GM23338 (cell line): Measurements from ENCODE around the gene PUS7. TPM values are rescaled to one million over a fixed set of nuclear protein-coding genes. Genes with fewer than 3 reads are reported as not detected.
"Not testable (repeated sequence)": the region's sequence is repeated elsewhere in the genome, so short reads cannot be mapped to it uniquely, and the experiment has no call there.

Experiments used
- ATAC-seq: fragments of 200-7000 bp; cut with Tn5 transposase; 3 replicates; pipeline ENCODE4 v1.9.1; 2020
- DNase-seq: peaks from one replicate; pipeline ENCODE4 v3.0.0-alpha.2; 2015; ENCODE audit warnings: low spot score
- H2AFZ ChIP-seq: fragments of 200-600 bp; sonication (generic); 2 replicates; pipeline ENCODE4 v1.8.0; 2016; ENCODE audit warnings: antibody characterized with exemption, mild to moderate bottlenecking, moderate library complexity
- H3F3A ChIP-seq: fragments of 200-600 bp; sonication (generic); replicated peaks from 2 replicates; pipeline ENCODE4 v1.8.0; 2017; ENCODE audit warnings: antibody characterized with exemption, mixed run types, low read depth
- H3K27ac ChIP-seq: fragments of 200-600 bp; sonication (generic); 2 replicates; pipeline ENCODE4 v1.6.1; 2016; ENCODE audit warnings: low read depth
- H3K27me3 ChIP-seq: fragments of 200-600 bp; sonication (generic); 2 replicates; pipeline ENCODE4 v1.8.0; 2016; ENCODE audit warnings: mild to moderate bottlenecking, mixed run types, moderate library complexity; ENCODE audit not compliant: insufficient read depth
- H3K36me3 ChIP-seq: fragments of 200-600 bp; sonication (generic); 2 replicates; pipeline ENCODE4 v1.8.0; 2016; ENCODE audit warnings: mild to moderate bottlenecking; ENCODE audit not compliant: insufficient read depth
- H3K4me1 ChIP-seq: fragments of 200-600 bp; sonication (generic); 2 replicates; pipeline ENCODE4 v1.8.0; 2016; ENCODE audit warnings: mild to moderate bottlenecking, moderate library complexity; ENCODE audit not compliant: insufficient read depth
- H3K4me2 ChIP-seq: fragments of 200-600 bp; sonication (generic); 2 replicates; pipeline ENCODE4 v1.7.1; 2017; ENCODE audit warnings: mixed run types
- H3K4me3 ChIP-seq: fragments of 200-600 bp; sonication (generic); 2 replicates; pipeline ENCODE4 v1.6.1; 2016; ENCODE audit warnings: mixed run types
- H3K79me2 ChIP-seq: fragments of 200-600 bp; sonication (generic); replicated peaks from 2 replicates; pipeline ENCODE4 v1.8.0; 2017; ENCODE audit warnings: mild to moderate bottlenecking; ENCODE audit not compliant: insufficient read depth
- H3K9me2 ChIP-seq: fragments of 200-600 bp; sonication (generic); 2 replicates; pipeline ENCODE4 v1.8.0; 2017; ENCODE audit not compliant: insufficient read depth
- H4K20me1 ChIP-seq: fragments of 200-600 bp; sonication (generic); replicated peaks from 2 replicates; pipeline ENCODE4 v1.8.0; 2017; ENCODE audit warnings: mild to moderate bottlenecking; ENCODE audit not compliant: insufficient read depth
- H3K27ac Mint-ChIP-seq: 2 replicates; pipeline ENCODE4 v1.8.0; 2020; ENCODE audit warnings: inconsistent platforms, mild to moderate bottlenecking, moderate library complexity, mixed read lengths
- H3K27me3 Mint-ChIP-seq: 3 replicates; pipeline ENCODE4 v1.8.0; 2022; ENCODE audit warnings: low read depth, mild to moderate bottlenecking, moderate library complexity, mixed read lengths, inconsistent platforms; ENCODE audit not compliant: insufficient read depth, poor library complexity
- H3K36me3 Mint-ChIP-seq: 3 replicates; pipeline ENCODE4 v1.8.0; 2021; ENCODE audit warnings: low read depth, mild to moderate bottlenecking, inconsistent platforms, moderate library complexity, mixed read lengths
- H3K4me1 Mint-ChIP-seq: 3 replicates; pipeline ENCODE4 v1.8.0; 2020; ENCODE audit warnings: mild to moderate bottlenecking, inconsistent platforms, mixed read lengths
- H3K4me3 Mint-ChIP-seq: 3 replicates; pipeline ENCODE4 v1.8.0; 2021; ENCODE audit warnings: moderate library complexity, mild to moderate bottlenecking, inconsistent platforms, mixed read lengths
- H3K9me3 Mint-ChIP-seq: 3 replicates; pipeline ENCODE4 v1.8.0; 2020; ENCODE audit warnings: moderate library complexity, mild to moderate bottlenecking, inconsistent platforms, mixed read lengths
- CREB1 ChIP-seq: fragments of 250-450 bp; sonication (Bioruptor Pico); IDR thresholded peaks from 2 replicates; pipeline ENCODE4 v1.5.0; 2020; ENCODE audit warnings: low read depth, mild to moderate bottlenecking, moderate library complexity
- REST ChIP-seq: IDR thresholded peaks from one replicate; pipeline ENCODE4 v1.6.1; 2018; ENCODE audit warnings: antibody characterized with exemption; ENCODE audit not compliant: unreplicated experiment
- STAT1 ChIP-seq: IDR thresholded peaks from one replicate; pipeline ENCODE4 v1.6.1; 2016; ENCODE audit warnings: antibody characterized with exemption; ENCODE audit not compliant: unreplicated experiment
- ZNF114 ChIP-seq: fragments of 250-450 bp; sonication (Bioruptor Pico); IDR thresholded peaks from 2 replicates; pipeline ENCODE4 v1.5.0; 2020; ENCODE audit warnings: mild to moderate bottlenecking, moderate library complexity
- ZNF462 ChIP-seq: fragments of 250-450 bp; sonication (Bioruptor Pico); IDR thresholded peaks from 2 replicates; pipeline ENCODE4 v1.5.0; 2020; ENCODE audit warnings: mild to moderate bottlenecking, moderate library complexity
- polyA plus RNA-seq: library from polyadenylated mRNA; unstranded; fragments of >200 nt; fragmentation: Nextera tagmentation; extraction: Ambion mirVana; gene quantifications from 2 replicates; pipeline ENCODE4 v1.2.1, GENCODE V29; 2016
- total RNA-seq: library from RNA; depleted of rRNA; stranded (reverse); fragments of >200 nt; shearing (Covaris generic); gene quantifications from 2 replicates; pipeline ENCODE4 v1.2.3, GENCODE V29; 2014

PUS7 gene
- total and polyA plus RNA-seq, 2 experiments from 2014 or later, result 34.8 to 62.2 TPM

- H3K9me2 ChIP-seq, result no peaks in the 10 kb centered on the region
- H3K27ac ChIP-seq, result peak overlapping the region; percentile 87
- H3K36me3 Mint-ChIP-seq, result peaks cover 38% of the 10 kb centered on the region
- ATAC-seq (peak; percentile 44), DNase-seq (peak; percentile 53)
- H3K27ac Mint-ChIP-seq, result peak overlapping the region; percentile 99
- H3K4me1 ChIP-seq, result 0 out of 2 replicates have a peak, but pooled peaks cover 5% of the 10 kb centered on the region
- H3K27me3 Mint-ChIP-seq, result peaks cover 7% of the 10 kb centered on the region
- 0 out of 2 replicates have a peak, but pooled peaks cover 6% of the 10 kb centered on the region for H3F3A ChIP-seq
- peak overlapping the region; percentile 78 for H3K4me2 ChIP-seq
- H3K4me1 Mint-ChIP-seq, result peaks cover 10% of the 10 kb centered on the region; the same call in 2 of the 3 replicates
- peak overlapping the region; percentile 88 for H2AFZ ChIP-seq
- H3K4me3 Mint-ChIP-seq, result peak overlapping the region; percentile 99
- H3K79me2 ChIP-seq, result peaks cover 54% of the 10 kb centered on the region
- H3K36me3 ChIP-seq, result peaks cover 7% of the 10 kb centered on the region
- H3K4me3 ChIP-seq, result peak overlapping the region; percentile 98
- 0 out of 2 replicates have a peak, but pooled peaks cover 5% of the 10 kb centered on the region for H3K27me3 ChIP-seq
- peaks cover 25% of the 10 kb centered on the region for H4K20me1 ChIP-seq
- TF ChIP-seq REST (peak; percentile 4), ZNF114 (CRISPR knock-in tag) (no peak)
- H3K9me3 Mint-ChIP-seq, result peaks cover 6% of the 10 kb centered on the region; the same call in 2 of the 3 replicates
Measured at GRCh38 chr7:105521027-105521716, 899 bp downstream of the PUS7 start.

GRCh38 chr7:105520620-105521019 lies 1.5 kb downstream of the PUS7 start:
- ATAC-seq, H3K9me3 Mint-ChIP-seq, H3K36me3 ChIP-seq, H2AFZ ChIP-seq, H3K27ac Mint-ChIP-seq, H3K27me3 ChIP-seq, H3K4me1 ChIP-seq, H3K27me3 Mint-ChIP-seq, H3K27ac ChIP-seq, H3F3A ChIP-seq, H3K9me2 ChIP-seq, H3K4me1 Mint-ChIP-seq, DNase-seq: not testable (repeated sequence)
- H3K4me3 ChIP-seq, result peak overlapping the region; percentile 98
- peaks cover 28% of the 10 kb centered on the region for H4K20me1 ChIP-seq
- peaks cover 60% of the 10 kb centered on the region for H3K79me2 ChIP-seq
- peak overlapping the region; percentile 78 for H3K4me2 ChIP-seq
- Mint-ChIP-seq H3K4me3 (peak overlapping the region; percentile 99), H3K36me3 (peaks cover 38% of the 10 kb centered on the region)

GRCh38 chr7:105519353-105519752 lies 2.7 kb downstream of the PUS7 start:
- DNase-seq, result no peak
- Mint-ChIP-seq H3K27me3 (peaks cover 4% of the 10 kb centered on the region), H3K4me1 (peaks cover 10% of the 10 kb centered on the region; the same call in 2 of the 3 replicates), H3K4me3 (peak overlapping the region; percentile 61), H3K36me3 (peaks cover 45% of the 10 kb centered on the region), H3K9me3 (no peaks in the 10 kb centered on the region; the same call in 1 of the 3 replicates), H3K27ac (0 out of 2 replicates have a peak overlapping the region, but pooled peaks have one; percentile 2)
- peak overlapping the region; percentile 19 for H3K27ac ChIP-seq
- H2AFZ ChIP-seq, result no peak overlapping the region
- H3K4me1 ChIP-seq, result 0 out of 2 replicates have a peak, but pooled peaks cover 5% of the 10 kb centered on the region
- peaks cover 72% of the 10 kb centered on the region for H3K79me2 ChIP-seq
- H3K9me2 ChIP-seq, result no peaks in the 10 kb centered on the region
- 0 out of 2 replicates have a peak overlapping the region, but pooled peaks have one; percentile 32 for H3K4me2 ChIP-seq
- no peak overlapping the region for H3K4me3 ChIP-seq
- 0 out of 2 replicates have a peak, but pooled peaks cover 5% of the 10 kb centered on the region for H3K27me3 ChIP-seq
- peaks cover 9% of the 10 kb centered on the region; the same call in 1 of the 2 replicates for H3F3A ChIP-seq
- no peak for ATAC-seq
- peaks cover 7% of the 10 kb centered on the region for H3K36me3 ChIP-seq
- H4K20me1 ChIP-seq, result peaks cover 34% of the 10 kb centered on the region
- no peak for TF ChIP-seq ZNF462
- TF ChIP-seq STAT1, result no peak
- no peak for TF ChIP-seq CREB1
